SK-N-SH (cell line): ENCODE measurements around the gene TAF1A.

Source experiments
- CTCF ChIP-seq: fragments of 200-600 bp; sonication (generic); IDR thresholded peaks from 2 replicates; pipeline ENCODE4 v1.6.1; 2017; ENCODE audit warnings: antibody characterized with exemption, mild to moderate bottlenecking, moderate library complexity
- EZH2phosphoT487 ChIP-seq: fragments of 200-600 bp; sonication (generic); IDR thresholded peaks from 2 replicates; pipeline ENCODE4 v1.6.1; 2017; ENCODE audit warnings: low read depth, mixed run types, mild to moderate bottlenecking, antibody characterized with exemption, moderate library complexity, borderline replicate concordance
- IRF3 ChIP-seq: fragments of 150-350 bp; IDR thresholded peaks from 2 replicates; pipeline ENCODE4 v1.6.1; 2016; ENCODE audit warnings: mild to moderate bottlenecking, low read depth, low read length
- JUND ChIP-seq: IDR thresholded peaks from 2 replicates; pipeline ENCODE4 v1.4.0; 2012
- NFIC ChIP-seq: IDR thresholded peaks from 2 replicates; pipeline ENCODE4 v1.4.0; 2012; ENCODE audit warnings: borderline replicate concordance
- RAD21 ChIP-seq: IDR thresholded peaks from 2 replicates; pipeline ENCODE4 v1.6.1; 2012; ENCODE audit warnings: mild to moderate bottlenecking, low read length
- RCOR1 ChIP-seq: fragments of 150-350 bp; IDR thresholded peaks from 2 replicates; pipeline ENCODE4 v1.6.1; 2017; ENCODE audit warnings: antibody characterized with exemption, low read length
- SMC3 ChIP-seq: IDR thresholded peaks from 2 replicates; pipeline ENCODE4 v1.6.1; 2012; ENCODE audit warnings: low read depth, low read length, improper control_type of control experiment
- USF2 ChIP-seq: fragments of 150-350 bp; IDR thresholded peaks from 2 replicates; pipeline ENCODE4 v1.6.1; 2017; ENCODE audit warnings: antibody characterized with exemption, low read length, low read depth, borderline replicate concordance
- YY1 ChIP-seq: IDR thresholded peaks from 2 replicates; pipeline ENCODE4 v1.4.0; 2012; ENCODE audit warnings: low read depth, mild to moderate bottlenecking
- TF ChIP-seq, protein P1 (sequence below): IDR thresholded peaks from 2 replicates; pipeline ENCODE4; 2012
- TF ChIP-seq, protein P2 (sequence below): IDR thresholded peaks from 2 replicates; pipeline ENCODE4 v1.4.0; 2012; ENCODE audit warnings: low read depth

DNA sequence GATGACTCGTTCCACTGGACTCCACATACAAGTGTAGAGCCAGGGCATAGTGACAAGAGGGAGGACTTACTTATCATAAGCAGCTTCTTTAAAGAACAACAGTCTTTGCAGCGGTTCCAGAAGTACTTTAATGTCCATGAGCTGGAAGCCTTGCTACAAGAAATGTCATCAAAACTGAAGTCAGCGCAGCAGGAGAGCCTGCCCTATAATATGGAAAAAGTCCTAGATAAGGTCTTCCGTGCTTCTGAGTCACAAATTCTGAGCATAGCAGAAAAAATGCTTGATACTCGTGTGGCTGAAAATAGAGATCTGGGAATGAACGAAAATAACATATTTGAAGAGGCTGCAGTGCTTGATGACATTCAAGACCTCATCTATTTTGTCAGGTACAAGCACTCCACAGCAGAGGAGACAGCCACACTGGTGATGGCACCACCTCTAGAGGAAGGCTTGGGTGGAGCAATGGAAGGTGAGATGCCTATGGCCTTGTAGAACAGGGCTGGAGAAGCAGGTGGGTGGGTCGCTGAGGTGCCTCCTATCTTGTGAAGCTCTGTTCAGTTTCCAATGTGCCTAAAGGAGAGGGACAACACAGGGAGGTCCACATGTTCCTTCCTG, 40.3 kb upstream of the TAF1A start:
- no peak for TF ChIP-seq SMC3
- TF ChIP-seq CTCF = no peak
- TF ChIP-seq YY1 = no peak
- TF ChIP-seq RAD21 = no peak
- no peak for TF ChIP-seq EZH2phosphoT487
- TF ChIP-seq USF2 = no peak
- TF ChIP-seq, protein P1, sequence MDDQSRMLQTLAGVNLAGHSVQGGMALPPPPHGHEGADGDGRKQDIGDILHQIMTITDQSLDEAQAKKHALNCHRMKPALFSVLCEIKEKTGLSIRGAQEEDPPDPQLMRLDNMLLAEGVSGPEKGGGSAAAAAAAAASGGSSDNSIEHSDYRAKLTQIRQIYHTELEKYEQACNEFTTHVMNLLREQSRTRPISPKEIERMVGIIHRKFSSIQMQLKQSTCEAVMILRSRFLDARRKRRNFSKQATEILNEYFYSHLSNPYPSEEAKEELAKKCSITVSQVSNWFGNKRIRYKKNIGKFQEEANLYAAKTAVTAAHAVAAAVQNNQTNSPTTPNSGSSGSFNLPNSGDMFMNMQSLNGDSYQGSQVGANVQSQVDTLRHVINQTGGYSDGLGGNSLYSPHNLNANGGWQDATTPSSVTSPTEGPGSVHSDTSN = no peak
- no peak for TF ChIP-seq JUND
- TF ChIP-seq IRF3 = no peak
- TF ChIP-seq RCOR1 = no peak
- TF ChIP-seq NFIC = no peak
- TF ChIP-seq, protein P2, sequence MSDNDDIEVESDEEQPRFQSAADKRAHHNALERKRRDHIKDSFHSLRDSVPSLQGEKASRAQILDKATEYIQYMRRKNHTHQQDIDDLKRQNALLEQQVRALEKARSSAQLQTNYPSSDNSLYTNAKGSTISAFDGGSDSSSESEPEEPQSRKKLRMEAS = no peak
